RWPE2 (cell line): ENCODE data around the gene PRKCD.

Experiments
- ATAC-seq: fragments of 200-7000 bp; cut with Tn5 transposase; 3 replicates; pipeline ENCODE4 v1.9.1; 2021; ENCODE audit warnings: low read depth
- DNase-seq: peaks from one replicate; pipeline ENCODE4 v3.0.0-alpha.2; 2020; ENCODE audit warnings: low spot score
- H3K27ac ChIP-seq: fragments of 450-650 bp; 2 replicates; pipeline ENCODE4 v1.5.1; 2017; ENCODE audit warnings: mild to moderate bottlenecking; ENCODE audit not compliant: poor library complexity, severe bottlenecking
- H3K27me3 ChIP-seq: fragments of 250-450 bp; sonication (Bioruptor Pico); 2 replicates; pipeline ENCODE4 v1.5.1; 2021; ENCODE audit warnings: mild to moderate bottlenecking, moderate library complexity; ENCODE audit not compliant: insufficient read depth, poor library complexity, severe bottlenecking
- H3K36me3 ChIP-seq: fragments of 250-450 bp; sonication (Bioruptor Pico); 2 replicates; pipeline ENCODE4 v1.5.1; 2020; ENCODE audit warnings: low read depth, mild to moderate bottlenecking, moderate library complexity
- H3K4me1 ChIP-seq: fragments of 250-450 bp; sonication (Bioruptor Pico); 2 replicates; pipeline ENCODE4 v1.5.1; 2021; ENCODE audit warnings: mild to moderate bottlenecking, moderate library complexity; ENCODE audit not compliant: insufficient read depth, poor library complexity, severe bottlenecking
- H3K4me3 ChIP-seq: fragments of 250-450 bp; sonication (Bioruptor Pico); 2 replicates; pipeline ENCODE4 v1.5.1; 2021; ENCODE audit warnings: mild to moderate bottlenecking, moderate library complexity; ENCODE audit not compliant: severe bottlenecking
- H3K9me3 ChIP-seq: fragments of 250-450 bp; sonication (Bioruptor Pico); 2 replicates; pipeline ENCODE4 v1.5.1; 2021; ENCODE audit warnings: mild to moderate bottlenecking, moderate library complexity; ENCODE audit not compliant: severe bottlenecking
- TF ChIP-seq, protein P1 (sequence below): fragments of 450-650 bp; IDR thresholded peaks from one replicate; pipeline ENCODE4 v1.5.1; 2017; ENCODE audit warnings: mild to moderate bottlenecking, moderate library complexity; ENCODE audit not compliant: poor library complexity, severe bottlenecking

The PRKCD gene

DNA sequence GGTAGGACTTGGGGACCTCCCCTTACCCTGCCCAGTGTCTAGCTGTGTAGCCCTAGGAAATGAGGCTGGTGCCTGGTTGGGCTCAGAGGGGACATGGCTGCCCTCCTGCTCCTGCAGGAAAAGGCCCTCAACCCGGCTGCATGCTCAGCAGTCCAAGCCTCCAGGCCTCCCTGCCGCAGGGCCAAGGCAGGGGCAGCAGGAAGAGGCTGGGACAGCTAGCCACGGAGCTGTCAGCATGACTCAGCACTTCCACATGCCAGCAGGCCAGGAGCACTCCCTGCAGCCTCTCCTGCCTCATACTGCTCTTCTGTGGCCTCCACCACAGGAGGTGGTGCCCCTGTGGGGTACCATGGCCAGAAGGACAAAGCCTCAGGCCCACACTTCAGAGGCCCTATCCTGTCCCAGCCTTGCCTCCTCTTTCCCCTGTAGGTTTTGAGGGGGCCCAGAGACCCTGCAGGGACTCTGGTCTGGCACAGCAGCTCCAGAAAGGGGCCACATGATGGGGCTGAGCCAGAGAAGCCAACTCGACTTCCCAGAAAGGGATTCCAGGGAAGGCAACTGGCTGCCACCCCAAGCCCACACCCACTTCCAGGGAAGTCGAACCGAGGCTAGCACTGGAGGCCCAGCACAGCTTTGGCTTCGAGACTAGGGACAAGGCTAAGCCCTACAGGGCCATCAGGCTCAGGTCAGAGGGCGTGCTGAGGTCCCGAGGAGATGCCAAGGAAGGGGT is 75.3 kb downstream of the PRKCD start:
- peak; percentile 71 for ATAC-seq
- Histone ChIP-seq H3K36me3 (peaks cover 95% of the 10 kb centered on the region), H3K27ac (peak overlapping the region; percentile 79), H3K4me1 (peaks cover 33% of the 10 kb centered on the region), H3K9me3 (no peaks in the 10 kb centered on the region), H3K4me3 (no peak overlapping the region), H3K27me3 (no peaks in the 10 kb centered on the region)
- DNase-seq = peak; percentile 75
- TF ChIP-seq, protein P1, sequence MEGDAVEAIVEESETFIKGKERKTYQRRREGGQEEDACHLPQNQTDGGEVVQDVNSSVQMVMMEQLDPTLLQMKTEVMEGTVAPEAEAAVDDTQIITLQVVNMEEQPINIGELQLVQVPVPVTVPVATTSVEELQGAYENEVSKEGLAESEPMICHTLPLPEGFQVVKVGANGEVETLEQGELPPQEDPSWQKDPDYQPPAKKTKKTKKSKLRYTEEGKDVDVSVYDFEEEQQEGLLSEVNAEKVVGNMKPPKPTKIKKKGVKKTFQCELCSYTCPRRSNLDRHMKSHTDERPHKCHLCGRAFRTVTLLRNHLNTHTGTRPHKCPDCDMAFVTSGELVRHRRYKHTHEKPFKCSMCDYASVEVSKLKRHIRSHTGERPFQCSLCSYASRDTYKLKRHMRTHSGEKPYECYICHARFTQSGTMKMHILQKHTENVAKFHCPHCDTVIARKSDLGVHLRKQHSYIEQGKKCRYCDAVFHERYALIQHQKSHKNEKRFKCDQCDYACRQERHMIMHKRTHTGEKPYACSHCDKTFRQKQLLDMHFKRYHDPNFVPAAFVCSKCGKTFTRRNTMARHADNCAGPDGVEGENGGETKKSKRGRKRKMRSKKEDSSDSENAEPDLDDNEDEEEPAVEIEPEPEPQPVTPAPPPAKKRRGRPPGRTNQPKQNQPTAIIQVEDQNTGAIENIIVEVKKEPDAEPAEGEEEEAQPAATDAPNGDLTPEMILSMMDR = no peak

- peak overlapping the region; percentile 79 for H3K27ac ChIP-seq
- ATAC-seq (peak; percentile 89), DNase-seq (peak; percentile 41)
- peaks cover 95% of the 10 kb centered on the region for H3K36me3 ChIP-seq
- no peaks in the 10 kb centered on the region for H3K27me3 ChIP-seq
- H3K4me1 ChIP-seq = peaks cover 33% of the 10 kb centered on the region
- H3K9me3 ChIP-seq = no peaks in the 10 kb centered on the region
- H3K4me3 ChIP-seq = no peak overlapping the region
- TF ChIP-seq, protein P1 = no peak
These were observed 77.2 kb downstream of the PRKCD start for GRCh38 chr3:53238051-53238850.

DNA sequence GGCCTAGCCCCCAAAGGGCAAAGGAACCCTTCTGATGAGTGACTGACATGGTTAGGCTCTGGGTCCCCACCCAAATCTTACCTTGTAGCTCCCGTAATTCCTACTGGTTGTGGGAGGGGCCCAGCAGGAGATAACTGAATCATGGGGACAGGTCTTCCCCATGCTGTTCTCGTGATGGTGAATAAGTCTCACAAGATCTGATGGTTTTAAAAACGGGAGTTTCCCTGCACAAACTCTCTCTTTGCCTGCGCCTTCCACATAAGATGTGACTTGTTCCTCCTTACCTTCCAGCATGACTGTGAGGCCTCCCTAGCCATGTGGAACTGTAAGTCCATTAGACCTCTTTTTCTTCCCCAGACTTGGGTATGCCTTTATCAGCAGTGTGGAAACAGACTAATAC is 77.9 kb downstream of the PRKCD start:
- Histone ChIP-seq H3K27me3 (no peaks in the 10 kb centered on the region), H3K27ac (peak overlapping the region; percentile 79), H3K36me3 (peaks cover 95% of the 10 kb centered on the region), H3K4me1 (peaks cover 36% of the 10 kb centered on the region), H3K9me3 (no peaks in the 10 kb centered on the region), H3K4me3 (no peak overlapping the region)
- TF ChIP-seq, protein P1 = no peak
- ATAC-seq = no peak
- DNase-seq = no peak

- DNase-seq (no peak), ATAC-seq (no peak)
- H3K9me3 ChIP-seq = no peaks in the 10 kb centered on the region
- H3K36me3 ChIP-seq = peaks cover 95% of the 10 kb centered on the region
- no peaks in the 10 kb centered on the region for H3K27me3 ChIP-seq
- H3K4me3 ChIP-seq = no peak overlapping the region
- H3K4me1 ChIP-seq = peaks cover 36% of the 10 kb centered on the region
- peak overlapping the region; percentile 79 for H3K27ac ChIP-seq
- TF ChIP-seq, protein P1 = no peak
These were observed 78.8 kb downstream of the PRKCD start for GRCh38 chr3:53239800-53240199.
